H9 (cell line): ENCODE results near the gene MAP1LC3B. TPM values are rescaled to one million over a fixed set of nuclear protein-coding genes. Genes with fewer than 3 reads are reported as not detected.

ENCODE experiments used
- DNase-seq: peaks from one replicate; pipeline ENCODE4 v3.0.0-alpha.2; 2017
- H2AFZ ChIP-seq: one replicate; pipeline ENCODE4 v1.6.1; 2013; ENCODE audit warnings: mild to moderate bottlenecking, low read length, control low read depth, moderate library complexity
- H2AK5ac ChIP-seq: 2 replicates; pipeline ENCODE4 v1.6.1; 2013; ENCODE audit warnings: low read length, control low read depth, mixed read lengths; ENCODE audit not compliant: insufficient read length
- H2BK120ac ChIP-seq: one replicate; pipeline ENCODE4 v1.6.1; 2013; ENCODE audit warnings: low read depth, mild to moderate bottlenecking, low read length, control low read depth, inconsistent platforms; ENCODE audit not compliant: poor library complexity, severe bottlenecking
- H2BK12ac ChIP-seq: 2 replicates; pipeline ENCODE4 v1.6.1; 2013; ENCODE audit warnings: low read length, control low read depth, mixed read lengths, low read depth; ENCODE audit not compliant: insufficient read length
- H2BK15ac ChIP-seq: 2 replicates; pipeline ENCODE4 v1.6.1; 2013; ENCODE audit warnings: low read depth, low read length, control low read depth
- H2BK20ac ChIP-seq: one replicate; pipeline ENCODE4 v1.6.1; 2013; ENCODE audit warnings: low read depth, mild to moderate bottlenecking, low read length, control low read depth, inconsistent platforms; ENCODE audit not compliant: poor library complexity, severe bottlenecking
- H2BK5ac ChIP-seq: 2 replicates; pipeline ENCODE4 v1.6.1; 2013; ENCODE audit warnings: low read length, control low read depth, mixed read lengths; ENCODE audit not compliant: insufficient read length
- H3K14ac ChIP-seq: 2 replicates; pipeline ENCODE4 v1.6.1; 2013; ENCODE audit warnings: low read length, control low read depth; ENCODE audit not compliant: insufficient read depth
- H3K18ac ChIP-seq: 2 replicates; pipeline ENCODE4 v1.6.1; 2013; ENCODE audit warnings: low read depth, mild to moderate bottlenecking, mixed read lengths, low read length, control low read depth; ENCODE audit not compliant: insufficient read length
- H3K23ac ChIP-seq: 2 replicates; pipeline ENCODE4 v1.6.1; 2013; ENCODE audit warnings: low read length, control low read depth, mixed read lengths, low read depth; ENCODE audit not compliant: insufficient read length
- H3K23me2 ChIP-seq: 2 replicates; pipeline ENCODE4 v1.6.1; 2013; ENCODE audit warnings: low read depth, mild to moderate bottlenecking, mixed read lengths, low read length, control low read depth; ENCODE audit not compliant: insufficient read length, poor library complexity, severe bottlenecking
- H3K27ac ChIP-seq: 2 replicates; pipeline ENCODE4 v1.5.1; 2013; ENCODE audit warnings: low read length, control low read depth, mixed read lengths, low read depth; ENCODE audit not compliant: insufficient read length
- H3K27me3 ChIP-seq: 2 replicates; pipeline ENCODE4 v1.6.1; 2013; ENCODE audit warnings: low read length, control low read depth, inconsistent platforms; ENCODE audit not compliant: insufficient read depth
- H3K4ac ChIP-seq: 2 replicates; pipeline ENCODE4 v1.6.1; 2013; ENCODE audit warnings: low read depth, mild to moderate bottlenecking, control low read depth, inconsistent platforms, low read length, moderate library complexity
- H3K4me1 ChIP-seq: 2 replicates; pipeline ENCODE4 v1.6.1; 2013; ENCODE audit warnings: low read length, control low read depth, inconsistent platforms; ENCODE audit not compliant: insufficient read depth
- H3K4me2 ChIP-seq: 2 replicates; pipeline ENCODE4 v1.6.1; 2013; ENCODE audit warnings: low read length, control low read depth, mixed read lengths; ENCODE audit not compliant: insufficient read length, insufficient read depth
- H3K56ac ChIP-seq: 2 replicates; pipeline ENCODE4 v1.6.1; 2013; ENCODE audit warnings: low read depth, mild to moderate bottlenecking, mixed read lengths, low read length, control low read depth; ENCODE audit not compliant: insufficient read length
- H3K79me1 ChIP-seq: 2 replicates; pipeline ENCODE4 v1.6.1; 2013; ENCODE audit warnings: low read depth, mild to moderate bottlenecking, moderate library complexity, low read length, control low read depth, inconsistent platforms; ENCODE audit not compliant: insufficient read depth, poor library complexity, severe bottlenecking
- H3K79me2 ChIP-seq: 2 replicates; pipeline ENCODE4 v1.6.1; 2013; ENCODE audit warnings: low read length, control low read depth, inconsistent platforms; ENCODE audit not compliant: insufficient read depth
- H3K9ac ChIP-seq: 2 replicates; pipeline ENCODE4 v1.6.1; 2013; ENCODE audit warnings: low read length, control low read depth, mixed read lengths; ENCODE audit not compliant: insufficient read length; ENCODE audit errors: extremely low read depth
- H3K9me3 ChIP-seq: one replicate; pipeline ENCODE4 v1.6.1; 2013; ENCODE audit warnings: low read depth, low read length, inconsistent platforms; ENCODE audit not compliant: control insufficient read depth
- H3T11ph ChIP-seq: one replicate; pipeline ENCODE4 v1.6.1; 2013; ENCODE audit warnings: mild to moderate bottlenecking, low read length, control low read depth, inconsistent platforms
- H4K20me1 ChIP-seq: one replicate; pipeline ENCODE4 v1.6.1; 2013; ENCODE audit not compliant: control insufficient read depth, insufficient read length, insufficient read depth
- H4K5ac ChIP-seq: 2 replicates; pipeline ENCODE4 v1.6.1; 2013; ENCODE audit warnings: low read depth, mild to moderate bottlenecking, mixed read lengths, low read length, control low read depth; ENCODE audit not compliant: insufficient read length
- H4K8ac ChIP-seq: replicated peaks from 2 replicates; pipeline ENCODE4 v1.6.1; 2013; ENCODE audit warnings: low read length, control low read depth, mixed read lengths, low read depth; ENCODE audit not compliant: insufficient read length
- H4K91ac ChIP-seq: 2 replicates; pipeline ENCODE4 v1.6.1; 2013; ENCODE audit warnings: low read depth, mild to moderate bottlenecking, moderate library complexity, mixed read lengths, low read length, control low read depth; ENCODE audit not compliant: insufficient read length
- H3K27ac Mint-ChIP-seq, 3 experiments: 2 replicates in 2 of 3; 3 replicates in 1 of 3; pipeline ENCODE4 v1.8.0; 2020 to 2021; ENCODE audit warnings: mixed read lengths in 3 of 3, mild to moderate bottlenecking in 1 of 3, moderate library complexity in 1 of 3
- H3K27me3 Mint-ChIP-seq: 2 replicates; pipeline ENCODE4 v1.8.0; 2021; ENCODE audit warnings: low read depth, mild to moderate bottlenecking, moderate library complexity, mixed read lengths
- H3K36me3 Mint-ChIP-seq, 3 experiments: 2 replicates in 2 of 3; 3 replicates in 1 of 3; pipeline ENCODE4 v1.8.0; 2020 to 2021; ENCODE audit warnings: low read depth in 3 of 3, mixed read lengths in 3 of 3; ENCODE audit not compliant: insufficient read depth in 1 of 3
- H3K4me1 Mint-ChIP-seq, 2 experiments: 2 replicates each; pipeline ENCODE4 v1.8.0; 2020; ENCODE audit warnings: mixed read lengths in 2 of 2
- H3K4me3 Mint-ChIP-seq, 2 experiments: 2 replicates in 1 of 2; 3 replicates in 1 of 2; pipeline ENCODE4 v1.8.0; 2020 to 2021; ENCODE audit warnings: mild to moderate bottlenecking in 2 of 2, mixed read lengths in 2 of 2, moderate library complexity in 1 of 2
- H3K9me3 Mint-ChIP-seq, 2 experiments: 2 replicates in 1 of 2; 3 replicates in 1 of 2; pipeline ENCODE4 v1.8.0; 2020; ENCODE audit warnings: mild to moderate bottlenecking in 2 of 2, mixed read lengths in 2 of 2, moderate library complexity in 1 of 2
- WGBS: extraction: QIAGEN DNeasy Blood & Tissue Kit; methylation state at CpG from one replicate; pipeline ENCODE4 v1.1.7; 2013; ENCODE audit warnings: missing lambda C conversion rate, low lambda C conversion rate, mixed read lengths; ENCODE audit not compliant: insufficient read length; ENCODE audit errors: extremely low coverage; 5-methylcytosine and 5-hydroxymethylcytosine counted together
- total RNA-seq: library from RNA; stranded (reverse); gene quantifications from 2 replicates; pipeline ENCODE4 v1.2.1, GENCODE V29; 2021
- TF ChIP-seq, protein P1 (sequence below): fragments of 200-600 bp; sonication (generic); conservative IDR thresholded peaks from 3 replicates; pipeline ENCODE4 v1.8.0; 2021; ENCODE audit warnings: antibody characterized with exemption, mild to moderate bottlenecking

Gene MAP1LC3B
- total RNA-seq, 1 experiment from 2014 or later: 47.1 TPM

DNA sequence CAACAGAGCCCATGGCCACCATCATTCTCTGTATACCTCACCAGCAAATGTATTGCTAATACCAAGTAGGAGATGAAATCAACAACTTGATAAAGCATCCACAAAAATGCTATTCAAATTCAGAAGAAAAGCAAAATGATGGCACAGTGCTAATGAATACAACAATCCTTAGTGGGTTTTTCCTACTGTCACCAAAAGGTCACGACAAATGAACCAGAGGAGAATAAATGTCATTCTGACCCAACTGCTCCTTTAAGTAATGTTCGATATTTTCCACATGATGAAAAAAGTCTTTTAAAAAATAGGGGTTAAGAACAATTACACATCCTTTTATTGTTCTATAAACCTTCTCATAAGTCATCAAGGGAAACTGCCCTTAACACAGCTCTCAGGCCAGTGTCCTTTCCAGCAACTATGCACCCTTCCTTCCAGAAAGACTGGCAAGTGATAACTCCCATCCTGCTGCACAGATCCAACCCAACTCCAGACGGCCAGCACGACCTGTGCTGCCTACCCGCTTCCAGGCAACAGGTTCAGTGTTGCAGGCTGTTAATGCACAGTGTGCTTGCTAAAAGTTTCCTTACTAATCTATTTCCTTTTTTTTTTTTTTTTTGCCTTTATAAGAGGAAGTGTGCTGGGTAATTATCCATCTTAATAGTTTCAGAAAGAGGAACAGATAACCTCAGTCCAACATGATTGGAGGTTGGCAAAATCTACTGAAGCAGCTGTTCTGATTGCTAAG is 23.9 kb upstream of the MAP1LC3B start:
- H3K4me1 Mint-ChIP-seq: peaks cover 23 to 28% of the 10 kb centered on the region in 2 experiments
- H3K23ac ChIP-seq: no peak overlapping the region
- H4K20me1 ChIP-seq: no peaks in the 10 kb centered on the region
- no peak overlapping the region for H2BK12ac ChIP-seq
- no peak overlapping the region for H4K8ac ChIP-seq
- H3K9me3 ChIP-seq: no peaks in the 10 kb centered on the region
- no peak overlapping the region for H2BK20ac ChIP-seq
- H3K79me2 ChIP-seq: no peaks in the 10 kb centered on the region; the same call in 1 of the 2 replicates
- no CpG with 5 or more reads among the region's 5 CpGs for WGBS
- H3K4ac ChIP-seq: no peak overlapping the region
- no peak overlapping the region for H3K9ac ChIP-seq
- peaks cover 0 to 7% (median 0%) of the 10 kb centered on the region in 3 experiments; a peak in 3 of 7 replicates for H3K36me3 Mint-ChIP-seq
- H2AFZ ChIP-seq: no peak overlapping the region
- H2AK5ac ChIP-seq: no peak overlapping the region
- no peaks in the 10 kb centered on the region for H3K23me2 ChIP-seq
- H3K27ac Mint-ChIP-seq: peak overlapping the region in 2 of 3 experiments; percentile 65 to 66; a peak in 3 of 7 replicates
- H3K27me3 Mint-ChIP-seq: no peaks in the 10 kb centered on the region
- H3T11ph ChIP-seq: no peak overlapping the region
- H3K79me1 ChIP-seq: peaks cover 10% of the 10 kb centered on the region
- no peak overlapping the region for H4K5ac ChIP-seq
- H2BK15ac ChIP-seq: no peak overlapping the region
- no peak overlapping the region for H3K56ac ChIP-seq
- no peak overlapping the region for H3K18ac ChIP-seq
- H4K91ac ChIP-seq: no peak overlapping the region
- H3K4me2 ChIP-seq: no peak overlapping the region
- H2BK120ac ChIP-seq: no peak overlapping the region
- no peak overlapping the region for H3K14ac ChIP-seq
- no peaks in the 10 kb centered on the region for H3K9me3 Mint-ChIP-seq
- no peaks in the 10 kb centered on the region for H3K27me3 ChIP-seq
- no peaks in the 10 kb centered on the region for H3K4me1 ChIP-seq
- TF ChIP-seq, protein P1, sequence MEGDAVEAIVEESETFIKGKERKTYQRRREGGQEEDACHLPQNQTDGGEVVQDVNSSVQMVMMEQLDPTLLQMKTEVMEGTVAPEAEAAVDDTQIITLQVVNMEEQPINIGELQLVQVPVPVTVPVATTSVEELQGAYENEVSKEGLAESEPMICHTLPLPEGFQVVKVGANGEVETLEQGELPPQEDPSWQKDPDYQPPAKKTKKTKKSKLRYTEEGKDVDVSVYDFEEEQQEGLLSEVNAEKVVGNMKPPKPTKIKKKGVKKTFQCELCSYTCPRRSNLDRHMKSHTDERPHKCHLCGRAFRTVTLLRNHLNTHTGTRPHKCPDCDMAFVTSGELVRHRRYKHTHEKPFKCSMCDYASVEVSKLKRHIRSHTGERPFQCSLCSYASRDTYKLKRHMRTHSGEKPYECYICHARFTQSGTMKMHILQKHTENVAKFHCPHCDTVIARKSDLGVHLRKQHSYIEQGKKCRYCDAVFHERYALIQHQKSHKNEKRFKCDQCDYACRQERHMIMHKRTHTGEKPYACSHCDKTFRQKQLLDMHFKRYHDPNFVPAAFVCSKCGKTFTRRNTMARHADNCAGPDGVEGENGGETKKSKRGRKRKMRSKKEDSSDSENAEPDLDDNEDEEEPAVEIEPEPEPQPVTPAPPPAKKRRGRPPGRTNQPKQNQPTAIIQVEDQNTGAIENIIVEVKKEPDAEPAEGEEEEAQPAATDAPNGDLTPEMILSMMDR: no peak
- H3K27ac ChIP-seq: no peak overlapping the region
- H2BK5ac ChIP-seq: no peak overlapping the region
- no peak for DNase-seq
- H3K4me3 Mint-ChIP-seq: 0 out of 5 replicates have a peak overlapping the region, but pooled peaks of 1 of the 2 experiments have one; percentile 18
